Head of caudate nucleus (tissue), 42 donors: ENCODE measurements around the gene TFAP2E.

Source experiments
- DNase-seq, 42 donors: peaks; one replicate each; pipeline versions ENCODE4 v3.0.0 to v3.0.0-alpha.2; 2020 to 2021; ENCODE audit warnings: mixed read lengths in 7 of 42
- intact Hi-C: fragments of 100-400 bp; cut with DNase I; formaldehyde crosslinking; loops from one replicate; pipeline ENCODE4 v1.15.0; 2022

Gene TFAP2E

GRCh38 chr1:35555601-35556477, 17.3 kb upstream of the TFAP2E start:
- peak in 6 of 42 donors; percentile 11 to 64 (median 35) for DNase-seq

GRCh38 chr1:35556484-35557117, 16.5 kb upstream of the TFAP2E start:
- intact Hi-C loops = loop anchor here (5.0 kb wide), 1 partner anchor 364 kb away; the partner anchor contains the start of gene SFPQ
- peak in 2 of 42 donors; percentile 7 to 55 for DNase-seq

More at GRCh38 chr1:35555601-35556477, 17.3 kb upstream of the TFAP2E start:
- intact Hi-C loops = loop anchor here (5.0 kb wide), 1 partner anchor 364 kb away; the partner anchor contains the start of gene SFPQ

GRCh38 chr1:35557118-35557610, 15.9 kb upstream of the TFAP2E start, which contains the start of gene KIAA0319L:
KIAA0319L (minus strand) TSS chr1:35557403; CDS start chr1:35554491, 2,912 bp downstream.
- intact Hi-C loops = loop anchor here (5.0 kb wide), 1 partner anchor 365 kb away; the partner anchor contains the start of gene SFPQ
- peak; percentile 80 to 96 (median 92) for DNase-seq

GRCh38 chr1:35557611-35558373, 15.3 kb upstream of the TFAP2E start, which contains the start of gene NCDN:
NCDN (plus strand) TSS chr1:35557799; CDS start chr1:35558191, 392 bp downstream.
- DNase-seq = peak; percentile 92 to 99 (median 96)
- intact Hi-C loops = loop anchor here (5.0 kb wide), 1 partner anchor 365 kb away; the partner anchor contains the start of gene SFPQ

- peak in 8 of 42 donors; percentile 27 to 66 (median 42) for DNase-seq
- intact Hi-C loops = loop anchor here (5.0 kb wide), 1 partner anchor 366 kb away; the partner anchor contains the start of gene SFPQ
Measured at GRCh38 chr1:35558374-35559316, 14.5 kb upstream of the TFAP2E start.

- peak in 32 of 42 donors; percentile 38 to 90 (median 66) for DNase-seq
- intact Hi-C loops = loop anchor here (5.0 kb wide), 1 partner anchor 367 kb away; the partner anchor contains the start of gene SFPQ
Measured at GRCh38 chr1:35559317-35559944, 13.7 kb upstream of the TFAP2E start.

GRCh38 chr1:35560256-35561225, 12.6 kb upstream of the TFAP2E start:
- intact Hi-C loops = loop anchor here (5.0 kb wide), 1 partner anchor 108 kb away; no protein-coding TSS in a partner anchor
- peak; percentile 63 to 93 (median 84) for DNase-seq

- peak in 1 of 42 donors; percentile 34 for DNase-seq
- intact Hi-C loops = loop anchor here (5.0 kb wide), 1 partner anchor 109 kb away; no protein-coding TSS in a partner anchor
Measured at GRCh38 chr1:35561297-35561971, 11.7 kb upstream of the TFAP2E start.

GRCh38 chr1:35561972-35562680, 11.0 kb upstream of the TFAP2E start:
- intact Hi-C loops = loop anchor here (5.0 kb wide), 1 partner anchor 110 kb away; no protein-coding TSS in a partner anchor
- peak in 1 of 42 donors; percentile 34 for DNase-seq

GRCh38 chr1:35563166-35563565, 9.9 kb upstream of the TFAP2E start:
- DNase-seq = peak in 1 of 42 donors; percentile 32
- intact Hi-C loops = loop anchor here (5.0 kb wide), 1 partner anchor 111 kb away; no protein-coding TSS in a partner anchor

GRCh38 chr1:35564037-35564883, 8.9 kb upstream of the TFAP2E start:
- DNase-seq = peak; percentile 66 to 93 (median 82)
- intact Hi-C loops = loop anchor here (5.0 kb wide), 1 partner anchor 112 kb away; no protein-coding TSS in a partner anchor

GRCh38 chr1:35564884-35565741, 8.0 kb upstream of the TFAP2E start:
- intact Hi-C loops = loop anchor here (5.0 kb wide), 2 partner anchors 113 to 152 kb away; partner anchors contain the start of gene C1orf216

More at GRCh38 chr1:35564884-35565741, 8.0 kb upstream of the TFAP2E start:
- peak in 2 of 42 donors; percentile 12 to 35 for DNase-seq
